Measurements from ENCODE around the gene CALCOCO2. TPM values are rescaled to one million over a fixed set of nuclear protein-coding genes. Genes with fewer than 3 reads are reported as not detected.
A peak's percentile ranks its signal among the peaks of the same experiment; 100 is the strongest.

Gene CALCOCO2
- total RNA-seq (100 to 1,000 TPM; 107 to 118 TPM), polyA plus RNA-seq (100 to 1,000 TPM; 169 to 196 TPM)

- CTCF ChIA-PET (ENCODE audit: partially characterized antibody): interaction anchor here (0.9 to 2.1 kb wide), 6 partner anchors 10 to 107 kb away, joined by 3 to 9 read pairs (median 6); no protein-coding TSS in a partner anchor
Measured at GRCh38 chr17:48830840-48831548, at the start of gene CALCOCO2. Gene CALCOCO2, plus strand, starts transcription at chr17:48831035. Its CDS starts 10,673 bp downstream, at chr17:48841708.

GRCh38 chr17:48787828-48788227, 43.0 kb upstream of the CALCOCO2 start:
- intact Hi-C loops (cut with micrococcal nuclease): no loop called here
- H3K27ac Mint-ChIP-seq: no peak overlapping the region

More at GRCh38 chr17:48830840-48831548, at the start of gene CALCOCO2:
- intact Hi-C loops (cut with micrococcal nuclease): loop anchor here (2.0 to 10.0 kb wide), 3 partner anchors 14 to 889 kb away; partner anchors contain the start of genes PHB1, PNPO and TTLL6
- H3K36me3 Mint-ChIP-seq: peaks cover 0 to 7% of the 10 kb centered on the region in 2 donors
- peak within 1 kb of the TSS; percentile 94 to 100 (median 99) for H3K27ac Mint-ChIP-seq
- POLR2A ChIA-PET (ENCODE audit: partially characterized antibody): interaction anchor here (0.8 to 1.3 kb wide), 7 partner anchors 9 to 113 kb away, joined by 3 to 7 read pairs (median 3); partner anchors contain the start of gene ATP5MC1
- Histone ChIP-seq H3K4me1 (ENCODE audit: insufficient read depth, low read length) (peaks cover 46% of the 10 kb centered on the region), H3K4me3 (ENCODE audit: low read length in 2 of 2) (peak within 1 kb of the TSS; percentile 74 to 82), H3K27ac (ENCODE audit: low read depth, low read length) (peak within 1 kb of the TSS; percentile 98), H3K27me3 (ENCODE audit: insufficient read depth, low read length) (no peaks in the 10 kb centered on the region), H3K36me3 (ENCODE audit: insufficient read depth, low read length) (no peaks in the 10 kb centered on the region), H3K9me3 (ENCODE audit: control insufficient read depth in 1 of 2, low read length in 2 of 2) (no peaks in the 10 kb centered on the region)
- H3K4me3 Mint-ChIP-seq: peak within 1 kb of the TSS; percentile 96 to 99 (median 98)
- H3K4me1 Mint-ChIP-seq: peaks cover 22 to 54% (median 42%) of the 10 kb centered on the region in 4 donors
- DNase-seq: peak; percentile 78 to 85 (median 81)
- no peaks in the 10 kb centered on the region for H3K9me3 Mint-ChIP-seq
- H3K27me3 Mint-ChIP-seq: peaks cover 2 to 5% of the 10 kb centered on the region in 2 donors

GRCh38 chr17:48790607-48791127, 40.2 kb upstream of the CALCOCO2 start:
- Mint-ChIP-seq H3K27ac (no peak overlapping the region), H3K27me3 (peaks cover 26 to 49% of the 10 kb centered on the region in 2 donors), H3K9me3 (no peaks in the 10 kb centered on the region), H3K4me1 (no peaks in the 10 kb centered on the region), H3K4me3 (no peak overlapping the region), H3K36me3 (no peaks in the 10 kb centered on the region)
- DNase-seq: no peak
- no peak overlapping the region for H3K27ac ChIP-seq (ENCODE audit: low read depth, low read length)
- ChIA-PET POLR2A (ENCODE audit: partially characterized antibody) (no interaction called here), CTCF (ENCODE audit: partially characterized antibody) (interaction anchor here (0.7 to 2.5 kb wide), 8 partner anchors 9 to 117 kb away, joined by 3 to 20 read pairs (median 6); partner anchors contain the start of gene PRAC2)
- H3K4me3 ChIP-seq (ENCODE audit: low read length in 2 of 2): no peak overlapping the region
- intact Hi-C loops (cut with micrococcal nuclease): loop anchor here (5.0 kb wide), 1 partner anchor 113 kb away; no protein-coding TSS in a partner anchor
- H3K9me3 ChIP-seq (ENCODE audit: control insufficient read depth in 1 of 2, low read length in 2 of 2): no peaks in the 10 kb centered on the region
- no peaks in the 10 kb centered on the region for H3K4me1 ChIP-seq (ENCODE audit: insufficient read depth, low read length)
- no peaks in the 10 kb centered on the region for H3K36me3 ChIP-seq (ENCODE audit: insufficient read depth, low read length)
- no peaks in the 10 kb centered on the region for H3K27me3 ChIP-seq (ENCODE audit: insufficient read depth, low read length)

More at GRCh38 chr17:48787828-48788227, 43.0 kb upstream of the CALCOCO2 start:
- POLR2A ChIA-PET (ENCODE audit: partially characterized antibody): no interaction called here
- Mint-ChIP-seq H3K4me3 (no peak overlapping the region), H3K36me3 (no peaks in the 10 kb centered on the region), H3K4me1 (no peaks in the 10 kb centered on the region), H3K27me3 (peaks cover 22 to 42% of the 10 kb centered on the region in 2 donors), H3K9me3 (no peaks in the 10 kb centered on the region)
- no peaks in the 10 kb centered on the region for H3K27me3 ChIP-seq (ENCODE audit: insufficient read depth, low read length)
- H3K9me3 ChIP-seq (ENCODE audit: control insufficient read depth in 1 of 2, low read length in 2 of 2): no peaks in the 10 kb centered on the region
- H3K27ac ChIP-seq (ENCODE audit: low read depth, low read length): no peak overlapping the region
- no peak for DNase-seq
- H3K36me3 ChIP-seq (ENCODE audit: insufficient read depth, low read length): no peaks in the 10 kb centered on the region
- CTCF ChIA-PET (ENCODE audit: partially characterized antibody): interaction anchor here (1.6 to 3.8 kb wide), 3 partner anchors 16 to 111 kb away, joined by 5 to 17 read pairs (median 6); no protein-coding TSS in a partner anchor
- no peaks in the 10 kb centered on the region for H3K4me1 ChIP-seq (ENCODE audit: insufficient read depth, low read length)
- no peak overlapping the region for H3K4me3 ChIP-seq (ENCODE audit: low read length in 2 of 2)

GRCh38 chr17:48791128-48792032, 39.5 kb upstream of the CALCOCO2 start:
- Mint-ChIP-seq H3K4me3 (no peak overlapping the region), H3K9me3 (no peaks in the 10 kb centered on the region), H3K4me1 (no peaks in the 10 kb centered on the region), H3K27me3 (peaks cover 23 to 49% of the 10 kb centered on the region in 2 donors), H3K36me3 (no peaks in the 10 kb centered on the region), H3K27ac (no peak overlapping the region)
- H3K4me3 ChIP-seq (ENCODE audit: low read length in 2 of 2): no peak overlapping the region
- DNase-seq: peak in 1 of 5 donors; percentile 14
- H3K9me3 ChIP-seq (ENCODE audit: control insufficient read depth in 1 of 2, low read length in 2 of 2): no peaks in the 10 kb centered on the region
- no peak overlapping the region for H3K27ac ChIP-seq (ENCODE audit: low read depth, low read length)
- H3K27me3 ChIP-seq (ENCODE audit: insufficient read depth, low read length): no peaks in the 10 kb centered on the region
- H3K36me3 ChIP-seq (ENCODE audit: insufficient read depth, low read length): no peaks in the 10 kb centered on the region
- H3K4me1 ChIP-seq (ENCODE audit: insufficient read depth, low read length): no peaks in the 10 kb centered on the region
- ChIA-PET POLR2A (ENCODE audit: partially characterized antibody) (no interaction called here), CTCF (ENCODE audit: partially characterized antibody) (interaction anchor here (0.7 to 2.5 kb wide), 7 partner anchors 12 to 118 kb away, joined by 3 to 20 read pairs (median 6); partner anchors contain the start of gene PRAC2)
- intact Hi-C loops (cut with micrococcal nuclease): loop anchor here (5.0 kb wide), 1 partner anchor 114 kb away; no protein-coding TSS in a partner anchor

- Mint-ChIP-seq H3K4me1 (no peaks in the 10 kb centered on the region), H3K27me3 (peaks cover 23 to 45% of the 10 kb centered on the region in 2 donors), H3K36me3 (no peaks in the 10 kb centered on the region), H3K9me3 (no peaks in the 10 kb centered on the region), H3K27ac (peak overlapping the region in 1 of 7 donors; percentile 34), H3K4me3 (no peak overlapping the region)
- Histone ChIP-seq H3K36me3 (ENCODE audit: insufficient read depth, low read length) (no peaks in the 10 kb centered on the region), H3K4me3 (ENCODE audit: low read length in 2 of 2) (no peak overlapping the region), H3K27ac (ENCODE audit: low read depth, low read length) (no peak overlapping the region), H3K9me3 (ENCODE audit: control insufficient read depth in 1 of 2, low read length in 2 of 2) (no peaks in the 10 kb centered on the region), H3K4me1 (ENCODE audit: insufficient read depth, low read length) (no peaks in the 10 kb centered on the region), H3K27me3 (ENCODE audit: insufficient read depth, low read length) (no peaks in the 10 kb centered on the region)
- intact Hi-C loops (cut with micrococcal nuclease): loop anchor here (5.0 kb wide), 1 partner anchor 115 kb away; no protein-coding TSS in a partner anchor
- ChIA-PET CTCF (ENCODE audit: partially characterized antibody) (interaction anchor here (0.9 to 2.5 kb wide), 3 partner anchors 11 to 114 kb away, joined by 3 to 20 read pairs (median 14); no protein-coding TSS in a partner anchor), POLR2A (ENCODE audit: partially characterized antibody) (no interaction called here)
- no peak for DNase-seq
Measured at GRCh38 chr17:48792033-48792798, 38.6 kb upstream of the CALCOCO2 start.

- Histone ChIP-seq H3K9me3 (ENCODE audit: control insufficient read depth in 1 of 2, low read length in 2 of 2) (no peaks in the 10 kb centered on the region), H3K27me3 (ENCODE audit: insufficient read depth, low read length) (no peaks in the 10 kb centered on the region), H3K4me3 (ENCODE audit: low read length in 2 of 2) (no peak overlapping the region), H3K36me3 (ENCODE audit: insufficient read depth, low read length) (no peaks in the 10 kb centered on the region), H3K4me1 (ENCODE audit: insufficient read depth, low read length) (no peaks in the 10 kb centered on the region), H3K27ac (ENCODE audit: low read depth, low read length) (no peak overlapping the region)
- Mint-ChIP-seq H3K36me3 (no peaks in the 10 kb centered on the region), H3K9me3 (no peaks in the 10 kb centered on the region), H3K4me3 (no peak overlapping the region), H3K27ac (no peak overlapping the region), H3K4me1 (no peaks in the 10 kb centered on the region), H3K27me3 (peaks cover 15 to 38% of the 10 kb centered on the region in 2 donors)
- CTCF ChIA-PET (ENCODE audit: partially characterized antibody): interaction anchor here (1.2 kb wide), 1 partner anchor 83 kb away, joined by 3 read pairs; no protein-coding TSS in a partner anchor
- POLR2A ChIA-PET (ENCODE audit: partially characterized antibody): no interaction called here
- intact Hi-C loops (cut with micrococcal nuclease): no loop called here
- DNase-seq: no peak
Measured at GRCh38 chr17:48795444-48796162, 35.2 kb upstream of the CALCOCO2 start.

Data from CD4-positive, alpha-beta memory T cell (primary cell).